RPMI7951 (cell line): Measurements from ENCODE around the gene TAB2. TPM values are rescaled to one million over a fixed set of nuclear protein-coding genes. Genes with fewer than 3 reads are reported as not detected.

Source experiments
- total RNA-seq: library from RNA; depleted of rRNA; stranded (reverse); fragments of >200 nt; shearing (Covaris generic); gene quantifications from 2 replicates; pipeline ENCODE4 v1.2.3, GENCODE V29; 2014; rRNA removed

Gene TAB2
- total RNA-seq, 1 experiment from 2014 or later = 46.7 TPM

Other genes starting within 250 kb of the TAB2 start
- 0.78 and 0.84 TPM in 2 replicates for gene SUMO4, start 82.5 kb downstream of the TAB2 start, total RNA-seq
- 0.48 and 0.98 TPM in 2 replicates for gene ZC3H12D, start 167.3 kb downstream of the TAB2 start, total RNA-seq
- 34.9 and 48.9 TPM in 2 replicates for gene PPIL4, start 228.3 kb downstream of the TAB2 start, total RNA-seq
- 47.0 and 49.6 TPM in 2 replicates for gene GINM1, start 248.7 kb downstream of the TAB2 start, total RNA-seq